Prostate gland (tissue), 2 donors: ENCODE data around the gene CLRN3.

Source experiments
- CTCF ChIP-seq, 4 experiments: fragments of 200-600 bp in 2 of 4; fragments of 450-650 bp in 2 of 4; sonication (generic) in 2 of 4; IDR thresholded peaks; 1 replicate in 3 of 4; 2 replicates in 1 of 4; pipeline ENCODE4 v1.5.1; 2016 to 2019; ENCODE audit warnings: antibody characterized with exemption in 4 of 4, mild to moderate bottlenecking in 2 of 4, moderate library complexity in 2 of 4
- POLR2A ChIP-seq: fragments of 450-650 bp; IDR thresholded peaks from one replicate; pipeline ENCODE4 v1.6.1; 2016; ENCODE audit warnings: antibody characterized with exemption, mild to moderate bottlenecking
- POLR2AphosphoS5 ChIP-seq: sonication (generic); formaldehyde crosslinking; IDR thresholded peaks from one replicate; pipeline ENCODE4 v1.6.1; 2017; ENCODE audit warnings: antibody characterized with exemption

- TF ChIP-seq CTCF (IDR thresholded peaks at IDR 0.05) = no peak
- no peak for TF ChIP-seq POLR2AphosphoS5
- no peak for TF ChIP-seq POLR2A
These were observed 47.1 kb upstream of the CLRN3 start for GRCh38 chr10:127939786-127940330.
